WTC11 (cell line): Measurements from ENCODE around the gene CA5A. TPM values are rescaled to one million over a fixed set of nuclear protein-coding genes. Genes with fewer than 3 reads are reported as not detected.
A peak's percentile ranks its signal among the peaks of the same experiment; 100 is the strongest.

Experiments
- ATAC-seq: fragments of 200-7000 bp; cut with Tn5 transposase; 2 replicates; pipeline ENCODE4 v1.10.0; 2021; ENCODE audit warnings: mild to moderate bottlenecking, moderate library complexity
- CTCF ChIA-PET: fragments of 300-600 bp; sonication (Branson Sonifier 250); formaldehyde crosslinking; loops from one replicate; lab custom pipeline; 2021; ENCODE audit warnings: antibody characterized with exemption; lab: Charles Lee
- POLR2A ChIA-PET: fragments of 350-600 bp; sonication (Branson Sonifier 250); formaldehyde crosslinking; loops from one replicate; lab custom pipeline; 2021; ENCODE audit warnings: antibody characterized with exemption; lab: Charles Lee
- DNase-seq: peaks from one replicate; pipeline ENCODE4 v3.0.0; 2021; ENCODE audit warnings: low spot score
- H3K27ac Mint-ChIP-seq: 2 replicates; pipeline ENCODE4 v1.8.0; 2021; ENCODE audit warnings: mixed read lengths
- H3K27me3 Mint-ChIP-seq: 2 replicates; pipeline ENCODE4 v1.8.0; 2021; ENCODE audit warnings: low read depth, mild to moderate bottlenecking, moderate library complexity, mixed read lengths
- H3K36me3 Mint-ChIP-seq: 2 replicates; pipeline ENCODE4 v1.8.0; 2021; ENCODE audit warnings: mixed read lengths
- H3K4me1 Mint-ChIP-seq: 2 replicates; pipeline ENCODE4 v1.8.0; 2022; ENCODE audit warnings: mixed read lengths
- H3K4me3 Mint-ChIP-seq: 2 replicates; pipeline ENCODE4 v1.8.0; 2021; ENCODE audit warnings: mild to moderate bottlenecking, moderate library complexity, mixed read lengths
- H3K9me3 Mint-ChIP-seq: 2 replicates; pipeline ENCODE4 v1.8.0; 2021; ENCODE audit warnings: mixed read lengths
- CBFB ChIP-seq: sonication (generic); formaldehyde crosslinking; IDR thresholded peaks from 2 replicates; pipeline ENCODE4 v1.8.1; 2022; ENCODE audit warnings: mild to moderate bottlenecking, low read depth, missing genetic modification reagents
- KAT7 ChIP-seq: sonication (generic); formaldehyde crosslinking; IDR thresholded peaks from 2 replicates; pipeline ENCODE4 v1.8.1; 2023; ENCODE audit warnings: missing genetic modification reagents, mild to moderate bottlenecking, borderline replicate concordance
- OVOL2 ChIP-seq: fragments of 250-450 bp; sonication (Bioruptor Pico); IDR thresholded peaks from 2 replicates; pipeline ENCODE4 v1.9.0; 2021; ENCODE audit warnings: mild to moderate bottlenecking, borderline replicate concordance
- ZNF263 ChIP-seq: sonication (generic); formaldehyde crosslinking; IDR thresholded peaks from 2 replicates; pipeline ENCODE4 v1.8.1; 2022; ENCODE audit warnings: low read depth, mild to moderate bottlenecking, moderate library complexity, missing genetic modification reagents
- total RNA-seq: library from RNA; stranded (reverse); gene quantifications from 3 replicates; pipeline ENCODE4 v1.2.3, GENCODE V29; 2021
- TF ChIP-seq, protein P1 (sequence below): fragments of 250-450 bp; sonication (Bioruptor Pico); IDR thresholded peaks from 2 replicates; pipeline ENCODE4 v1.9.0; 2021; ENCODE audit warnings: moderate library complexity, mild to moderate bottlenecking, inconsistent platforms, borderline replicate concordance
- TF ChIP-seq, protein P2 (sequence below): fragments of 250-450 bp; sonication (Bioruptor Pico); IDR thresholded peaks from 2 replicates; pipeline ENCODE4 v1.9.0; 2021; ENCODE audit warnings: mild to moderate bottlenecking, borderline replicate concordance
- TF ChIP-seq, protein P3 (sequence below): fragments of 200-600 bp; IDR thresholded peaks from 2 replicates; pipeline ENCODE4 v1.8.0; 2022; ENCODE audit warnings: antibody characterized with exemption
- TF ChIP-seq, protein P4 (sequence below): fragments of 250-450 bp; sonication (Bioruptor Pico); IDR thresholded peaks from 2 replicates; pipeline ENCODE4 v1.9.0; 2021; ENCODE audit warnings: mild to moderate bottlenecking
- TF ChIP-seq, protein P5 (sequence below): sonication (generic); formaldehyde crosslinking; IDR thresholded peaks from 2 replicates; pipeline ENCODE4 v1.8.1; 2022; ENCODE audit warnings: low read depth, mild to moderate bottlenecking, moderate library complexity, missing genetic modification reagents, borderline replicate concordance

Gene CA5A
- total RNA-seq, 1 experiment from 2014 or later = not detected

DNA sequence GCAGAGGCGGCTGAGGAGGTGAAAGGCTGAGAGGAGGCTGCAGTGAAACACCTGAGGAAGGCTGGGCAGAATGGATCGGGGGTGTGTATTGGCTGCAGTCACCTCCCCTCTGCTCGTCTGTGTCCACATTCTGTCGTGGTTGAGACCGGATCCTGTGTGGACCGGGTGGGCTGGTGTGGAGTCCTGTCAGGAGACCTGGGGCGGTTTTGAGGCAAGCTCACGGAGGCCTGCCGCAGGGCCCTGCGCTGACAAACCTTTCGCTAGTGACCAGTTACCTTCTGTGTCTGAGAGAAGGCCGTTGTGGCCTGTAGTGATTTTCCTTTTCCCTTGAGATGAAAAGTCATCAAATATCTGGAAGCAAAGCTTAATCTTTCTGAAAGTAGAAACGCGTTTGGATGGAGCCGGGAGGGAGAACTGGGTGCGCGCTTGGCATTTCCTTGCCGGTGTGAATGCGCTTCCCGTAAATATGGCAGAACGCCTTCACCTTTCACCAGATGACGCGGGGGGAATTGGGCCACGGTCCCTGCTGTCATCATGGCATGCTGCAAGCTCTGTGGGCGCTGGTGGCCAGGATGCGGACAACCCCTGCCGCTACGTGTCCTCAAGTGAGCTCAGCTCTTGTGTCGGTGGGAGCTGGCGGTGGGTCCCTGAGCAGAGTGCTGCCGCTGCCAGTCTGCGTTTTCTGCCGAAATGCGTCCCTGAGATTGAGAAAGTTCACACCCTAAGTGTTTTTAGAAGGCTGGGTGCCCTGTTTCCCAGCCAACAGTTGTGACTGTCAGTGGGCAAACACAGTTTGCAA lies 21.2 kb upstream of the CA5A start:
- CTCF ChIA-PET = interaction anchor here (1.1 to 1.6 kb wide), 4 partner anchors 31 to 480 kb away, joined by 3 to 5 read pairs (median 4); no protein-coding TSS in a partner anchor
- ATAC-seq = no peak
- Mint-ChIP-seq H3K27me3 (no peaks in the 10 kb centered on the region), H3K27ac (peak overlapping the region; percentile 89), H3K9me3 (no peaks in the 10 kb centered on the region), H3K36me3 (peaks cover 19% of the 10 kb centered on the region), H3K4me1 (peaks cover 34% of the 10 kb centered on the region), H3K4me3 (no peak overlapping the region)
- TF ChIP-seq KAT7 (CRISPR knock-in tag) (no peak), ZNF263 (no peak), OVOL2 (CRISPR knock-in tag) (no peak), CBFB (CRISPR knock-in tag) (no peak)
- TF ChIP-seq, protein P1, sequence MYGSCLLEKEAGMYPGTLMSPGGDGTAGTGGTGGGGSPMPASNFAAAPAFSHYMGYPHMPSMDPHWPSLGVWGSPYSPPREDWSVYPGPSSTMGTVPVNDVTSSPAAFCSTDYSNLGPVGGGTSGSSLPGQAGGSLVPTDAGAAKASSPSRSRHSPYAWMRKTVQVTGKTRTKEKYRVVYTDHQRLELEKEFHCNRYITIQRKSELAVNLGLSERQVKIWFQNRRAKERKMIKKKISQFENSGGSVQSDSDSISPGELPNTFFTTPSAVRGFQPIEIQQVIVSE (CRISPR knock-in tag) = no peak
- TF ChIP-seq, protein P2, sequence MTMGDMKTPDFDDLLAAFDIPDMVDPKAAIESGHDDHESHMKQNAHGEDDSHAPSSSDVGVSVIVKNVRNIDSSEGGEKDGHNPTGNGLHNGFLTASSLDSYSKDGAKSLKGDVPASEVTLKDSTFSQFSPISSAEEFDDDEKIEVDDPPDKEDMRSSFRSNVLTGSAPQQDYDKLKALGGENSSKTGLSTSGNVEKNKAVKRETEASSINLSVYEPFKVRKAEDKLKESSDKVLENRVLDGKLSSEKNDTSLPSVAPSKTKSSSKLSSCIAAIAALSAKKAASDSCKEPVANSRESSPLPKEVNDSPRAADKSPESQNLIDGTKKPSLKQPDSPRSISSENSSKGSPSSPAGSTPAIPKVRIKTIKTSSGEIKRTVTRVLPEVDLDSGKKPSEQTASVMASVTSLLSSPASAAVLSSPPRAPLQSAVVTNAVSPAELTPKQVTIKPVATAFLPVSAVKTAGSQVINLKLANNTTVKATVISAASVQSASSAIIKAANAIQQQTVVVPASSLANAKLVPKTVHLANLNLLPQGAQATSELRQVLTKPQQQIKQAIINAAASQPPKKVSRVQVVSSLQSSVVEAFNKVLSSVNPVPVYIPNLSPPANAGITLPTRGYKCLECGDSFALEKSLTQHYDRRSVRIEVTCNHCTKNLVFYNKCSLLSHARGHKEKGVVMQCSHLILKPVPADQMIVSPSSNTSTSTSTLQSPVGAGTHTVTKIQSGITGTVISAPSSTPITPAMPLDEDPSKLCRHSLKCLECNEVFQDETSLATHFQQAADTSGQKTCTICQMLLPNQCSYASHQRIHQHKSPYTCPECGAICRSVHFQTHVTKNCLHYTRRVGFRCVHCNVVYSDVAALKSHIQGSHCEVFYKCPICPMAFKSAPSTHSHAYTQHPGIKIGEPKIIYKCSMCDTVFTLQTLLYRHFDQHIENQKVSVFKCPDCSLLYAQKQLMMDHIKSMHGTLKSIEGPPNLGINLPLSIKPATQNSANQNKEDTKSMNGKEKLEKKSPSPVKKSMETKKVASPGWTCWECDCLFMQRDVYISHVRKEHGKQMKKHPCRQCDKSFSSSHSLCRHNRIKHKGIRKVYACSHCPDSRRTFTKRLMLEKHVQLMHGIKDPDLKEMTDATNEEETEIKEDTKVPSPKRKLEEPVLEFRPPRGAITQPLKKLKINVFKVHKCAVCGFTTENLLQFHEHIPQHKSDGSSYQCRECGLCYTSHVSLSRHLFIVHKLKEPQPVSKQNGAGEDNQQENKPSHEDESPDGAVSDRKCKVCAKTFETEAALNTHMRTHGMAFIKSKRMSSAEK (CRISPR knock-in tag) = no peak
- TF ChIP-seq, protein P3, sequence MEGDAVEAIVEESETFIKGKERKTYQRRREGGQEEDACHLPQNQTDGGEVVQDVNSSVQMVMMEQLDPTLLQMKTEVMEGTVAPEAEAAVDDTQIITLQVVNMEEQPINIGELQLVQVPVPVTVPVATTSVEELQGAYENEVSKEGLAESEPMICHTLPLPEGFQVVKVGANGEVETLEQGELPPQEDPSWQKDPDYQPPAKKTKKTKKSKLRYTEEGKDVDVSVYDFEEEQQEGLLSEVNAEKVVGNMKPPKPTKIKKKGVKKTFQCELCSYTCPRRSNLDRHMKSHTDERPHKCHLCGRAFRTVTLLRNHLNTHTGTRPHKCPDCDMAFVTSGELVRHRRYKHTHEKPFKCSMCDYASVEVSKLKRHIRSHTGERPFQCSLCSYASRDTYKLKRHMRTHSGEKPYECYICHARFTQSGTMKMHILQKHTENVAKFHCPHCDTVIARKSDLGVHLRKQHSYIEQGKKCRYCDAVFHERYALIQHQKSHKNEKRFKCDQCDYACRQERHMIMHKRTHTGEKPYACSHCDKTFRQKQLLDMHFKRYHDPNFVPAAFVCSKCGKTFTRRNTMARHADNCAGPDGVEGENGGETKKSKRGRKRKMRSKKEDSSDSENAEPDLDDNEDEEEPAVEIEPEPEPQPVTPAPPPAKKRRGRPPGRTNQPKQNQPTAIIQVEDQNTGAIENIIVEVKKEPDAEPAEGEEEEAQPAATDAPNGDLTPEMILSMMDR = no peak
- TF ChIP-seq, protein P4, sequence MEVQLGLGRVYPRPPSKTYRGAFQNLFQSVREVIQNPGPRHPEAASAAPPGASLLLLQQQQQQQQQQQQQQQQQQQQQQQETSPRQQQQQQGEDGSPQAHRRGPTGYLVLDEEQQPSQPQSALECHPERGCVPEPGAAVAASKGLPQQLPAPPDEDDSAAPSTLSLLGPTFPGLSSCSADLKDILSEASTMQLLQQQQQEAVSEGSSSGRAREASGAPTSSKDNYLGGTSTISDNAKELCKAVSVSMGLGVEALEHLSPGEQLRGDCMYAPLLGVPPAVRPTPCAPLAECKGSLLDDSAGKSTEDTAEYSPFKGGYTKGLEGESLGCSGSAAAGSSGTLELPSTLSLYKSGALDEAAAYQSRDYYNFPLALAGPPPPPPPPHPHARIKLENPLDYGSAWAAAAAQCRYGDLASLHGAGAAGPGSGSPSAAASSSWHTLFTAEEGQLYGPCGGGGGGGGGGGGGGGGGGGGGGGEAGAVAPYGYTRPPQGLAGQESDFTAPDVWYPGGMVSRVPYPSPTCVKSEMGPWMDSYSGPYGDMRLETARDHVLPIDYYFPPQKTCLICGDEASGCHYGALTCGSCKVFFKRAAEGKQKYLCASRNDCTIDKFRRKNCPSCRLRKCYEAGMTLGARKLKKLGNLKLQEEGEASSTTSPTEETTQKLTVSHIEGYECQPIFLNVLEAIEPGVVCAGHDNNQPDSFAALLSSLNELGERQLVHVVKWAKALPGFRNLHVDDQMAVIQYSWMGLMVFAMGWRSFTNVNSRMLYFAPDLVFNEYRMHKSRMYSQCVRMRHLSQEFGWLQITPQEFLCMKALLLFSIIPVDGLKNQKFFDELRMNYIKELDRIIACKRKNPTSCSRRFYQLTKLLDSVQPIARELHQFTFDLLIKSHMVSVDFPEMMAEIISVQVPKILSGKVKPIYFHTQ (CRISPR knock-in tag) = no peak
- POLR2A ChIA-PET = no interaction called here
- DNase-seq = no peak

DNA sequence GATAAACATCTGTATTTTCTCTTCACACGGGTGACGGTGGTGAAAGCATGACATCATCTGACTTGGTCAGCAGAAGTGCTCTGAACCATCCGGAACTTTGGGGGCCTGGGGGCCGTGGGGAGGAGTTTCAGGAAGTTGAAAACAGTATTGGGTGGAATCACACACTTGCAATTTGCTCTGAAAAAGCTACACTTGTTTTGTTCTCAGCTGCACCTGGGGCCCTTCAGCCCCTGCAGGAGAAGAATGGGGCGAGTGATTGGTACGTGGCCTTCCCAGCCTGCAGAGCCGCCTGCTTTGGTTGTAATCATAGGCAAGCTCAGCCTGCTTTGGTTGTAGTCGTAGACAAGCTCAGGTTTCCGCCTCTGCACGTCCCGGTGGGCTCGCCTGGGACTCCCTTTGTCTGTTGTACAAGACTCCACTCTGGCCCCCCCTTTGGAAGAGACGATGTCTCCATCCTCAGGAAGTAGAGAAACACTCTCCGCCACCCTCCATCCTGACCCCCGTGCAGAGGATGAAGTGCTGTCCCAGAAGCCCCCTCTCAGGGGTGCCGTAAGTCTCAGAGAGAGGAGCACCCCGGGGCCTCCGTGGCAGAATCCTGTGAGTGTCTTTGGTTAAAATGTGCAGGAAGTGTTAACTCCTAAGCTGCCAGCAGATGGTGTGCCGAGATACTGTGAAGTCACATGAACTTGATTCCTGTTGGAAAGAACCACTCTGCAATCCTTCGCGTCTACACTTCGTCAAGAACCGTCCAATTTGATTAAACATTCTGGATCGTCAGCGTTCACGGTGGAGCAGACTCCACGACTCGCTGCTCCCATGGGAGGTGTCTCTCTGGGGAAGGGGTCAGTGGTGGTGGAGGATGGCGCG lies 20.3 kb upstream of the CA5A start:
- CTCF ChIA-PET = interaction anchor here (0.7 to 1.6 kb wide), 7 partner anchors 20 to 481 kb away, joined by 3 to 5 read pairs (median 4); partner anchors contain the start of gene CA5A
- peak; percentile 11 for ATAC-seq
- Mint-ChIP-seq H3K4me1 (peaks cover 40% of the 10 kb centered on the region), H3K36me3 (peaks cover 22% of the 10 kb centered on the region), H3K27me3 (no peaks in the 10 kb centered on the region), H3K4me3 (no peak overlapping the region), H3K27ac (peak overlapping the region; percentile 89), H3K9me3 (no peaks in the 10 kb centered on the region)
- DNase-seq = no peak
- TF ChIP-seq, protein P2 (CRISPR knock-in tag) = 0 out of 2 replicates have a peak, but pooled peaks have one; percentile 35
- TF ChIP-seq, protein P5, sequence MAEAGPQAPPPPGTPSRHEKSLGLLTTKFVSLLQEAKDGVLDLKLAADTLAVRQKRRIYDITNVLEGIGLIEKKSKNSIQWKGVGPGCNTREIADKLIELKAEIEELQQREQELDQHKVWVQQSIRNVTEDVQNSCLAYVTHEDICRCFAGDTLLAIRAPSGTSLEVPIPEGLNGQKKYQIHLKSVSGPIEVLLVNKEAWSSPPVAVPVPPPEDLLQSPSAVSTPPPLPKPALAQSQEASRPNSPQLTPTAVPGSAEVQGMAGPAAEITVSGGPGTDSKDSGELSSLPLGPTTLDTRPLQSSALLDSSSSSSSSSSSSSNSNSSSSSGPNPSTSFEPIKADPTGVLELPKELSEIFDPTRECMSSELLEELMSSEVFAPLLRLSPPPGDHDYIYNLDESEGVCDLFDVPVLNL (CRISPR knock-in tag) = no peak
- POLR2A ChIA-PET = no interaction called here
